Colonic mucosa (tissue), 4 donors: ENCODE results near the gene MINDY3. TPM values are rescaled to one million over a fixed set of nuclear protein-coding genes. Genes with fewer than 3 reads are reported as not detected.

Source experiments
- DNase-seq: peaks from one replicate; pipeline ENCODE4 v3.0.0-alpha.2; 2020
- H3K27ac ChIP-seq: fragments of 200-600 bp; one replicate; pipeline ENCODE4 v1.8.0; 2021
- H3K27me3 ChIP-seq: fragments of 200-600 bp; one replicate; pipeline ENCODE4 v1.8.0; 2021
- H3K36me3 ChIP-seq: fragments of 200-600 bp; one replicate; pipeline ENCODE4 v1.8.0; 2021
- H3K4me1 ChIP-seq: fragments of 200-600 bp; one replicate; pipeline ENCODE4 v1.8.0; 2021; ENCODE audit warnings: mild to moderate bottlenecking
- H3K4me3 ChIP-seq: fragments of 200-600 bp; one replicate; pipeline ENCODE4 v1.8.0; 2021
- H3K9ac ChIP-seq, 2 donors: one replicate each; pipeline ENCODE4 v1.7.0; 2013; ENCODE audit warnings: control low read depth in 2 of 2, low read depth in 2 of 2, low read length in 2 of 2
- H3K9me3 ChIP-seq: fragments of 200-600 bp; one replicate; pipeline ENCODE4 v1.8.0; 2021
- CTCF ChIP-seq: fragments of 200-600 bp; IDR thresholded peaks from one replicate; pipeline ENCODE4 v1.8.0; 2022; ENCODE audit warnings: antibody characterized with exemption, mild to moderate bottlenecking
- intact Hi-C: fragments of 100-400 bp; cut with DNase I; formaldehyde crosslinking; loops from one replicate; pipeline ENCODE4 v1.14.1; 2022
- total RNA-seq, 2 donors: library from RNA; stranded (reverse); fragmentation: NEBNext Ultra II Directional in 1 of 2; extraction: Animal tissue kit (Norgen Biotek cat#: 25700) in 1 of 2; gene quantifications; one replicate each; pipeline ENCODE4 v1.2.1, GENCODE V29; 2021
- donor health status: healthy.
- donor health status: DM: no; HTN: no; CAD: no.
- donor health status: DM: no; HTN: no; CAD: no.

MINDY3 gene
- total RNA-seq, 2 donors from 2014 or later = 23.0 to 25.6 TPM

GRCh38 chr10:15805395-15806058, 54.8 kb downstream of the MINDY3 start:
- Histone ChIP-seq H3K27ac (no peak overlapping the region), H3K36me3 (no peaks in the 10 kb centered on the region), H3K4me1 (no peaks in the 10 kb centered on the region), H3K9me3 (no peaks in the 10 kb centered on the region), H3K27me3 (no peaks in the 10 kb centered on the region), H3K4me3 (no peak overlapping the region), H3K9ac (no peak overlapping the region)
- no peak for TF ChIP-seq CTCF
- intact Hi-C loops = no loop called here
- DNase-seq = no peak

DNA sequence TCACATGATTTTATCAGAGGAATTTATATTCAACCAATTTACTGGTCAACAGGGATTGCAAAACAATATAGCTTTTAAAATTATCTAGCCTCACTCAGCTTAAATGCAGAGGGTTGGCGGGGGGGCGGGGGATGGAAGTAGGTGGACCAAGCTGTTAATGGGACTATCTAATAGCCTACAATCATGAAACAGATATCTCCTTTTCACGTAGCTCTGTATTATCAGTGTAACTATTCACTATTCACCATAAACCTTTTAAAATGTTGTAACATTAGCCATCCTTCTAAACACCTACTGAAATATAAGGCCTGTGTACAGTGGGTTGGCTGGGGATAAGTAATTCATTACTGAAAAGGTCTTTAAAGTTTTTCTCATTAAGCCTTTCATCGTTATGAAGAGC, 56.2 kb downstream of the MINDY3 start:
- intact Hi-C loops = no loop called here
- Histone ChIP-seq H3K4me1 (no peaks in the 10 kb centered on the region), H3K36me3 (no peaks in the 10 kb centered on the region), H3K4me3 (no peak overlapping the region), H3K27me3 (no peaks in the 10 kb centered on the region), H3K9me3 (no peaks in the 10 kb centered on the region), H3K9ac (no peak overlapping the region), H3K27ac (no peak overlapping the region)
- DNase-seq = no peak
- TF ChIP-seq CTCF = no peak

- no peaks in the 10 kb centered on the region for H3K36me3 ChIP-seq
- no peak for TF ChIP-seq CTCF
Measured at GRCh38 chr10:15802375-15802949, 57.8 kb downstream of the MINDY3 start.

GRCh38 chr10:15801641-15802040, 58.7 kb downstream of the MINDY3 start:
- TF ChIP-seq CTCF = no peak
- intact Hi-C loops = no loop called here
- H3K36me3 ChIP-seq = no peaks in the 10 kb centered on the region
- no peaks in the 10 kb centered on the region for H3K27me3 ChIP-seq
- no peak overlapping the region for H3K4me3 ChIP-seq
- no peak for DNase-seq
- no peak overlapping the region for H3K27ac ChIP-seq
- no peaks in the 10 kb centered on the region for H3K4me1 ChIP-seq
- H3K9ac ChIP-seq = no peak overlapping the region
- H3K9me3 ChIP-seq = no peaks in the 10 kb centered on the region

More at GRCh38 chr10:15802375-15802949, 57.8 kb downstream of the MINDY3 start:
- no peaks in the 10 kb centered on the region for H3K27me3 ChIP-seq
- intact Hi-C loops = no loop called here
- H3K27ac ChIP-seq = no peak overlapping the region
- no peak for DNase-seq
- no peaks in the 10 kb centered on the region for H3K9me3 ChIP-seq
- no peaks in the 10 kb centered on the region for H3K4me1 ChIP-seq
- no peak overlapping the region for H3K4me3 ChIP-seq
- no peak overlapping the region for H3K9ac ChIP-seq

GRCh38 chr10:15801147-15801546, 59.2 kb downstream of the MINDY3 start:
- DNase-seq = no peak
- H3K9ac ChIP-seq = no peak overlapping the region
- intact Hi-C loops = no loop called here
- TF ChIP-seq CTCF = no peak
- H3K4me3 ChIP-seq = no peak overlapping the region
- H3K36me3 ChIP-seq = no peaks in the 10 kb centered on the region
- no peaks in the 10 kb centered on the region for H3K27me3 ChIP-seq
- H3K4me1 ChIP-seq = no peaks in the 10 kb centered on the region
- no peak overlapping the region for H3K27ac ChIP-seq
- H3K9me3 ChIP-seq = no peaks in the 10 kb centered on the region
